ENCODE data around the gene ENO1.

GRCh38 chr1:8879922-8880676 lies 1.6 kb upstream of the ENO1 start:
- TF ChIP-seq CTCF (tag by site-specific recombination; IDR thresholded peaks at IDR 0.05) (no peak), ZSCAN18 (tag by site-specific recombination; IDR thresholded peaks at IDR 0.05) (no peak), IKZF3 (tag by site-specific recombination; IDR thresholded peaks at IDR 0.05) (no peak), KLF7 (tag by site-specific recombination; IDR thresholded peaks at IDR 0.05; ENCODE audit: borderline replicate concordance) (no peak)
